ENCODE results near the gene KRTAP2-1. TPM values are rescaled to one million over a fixed set of nuclear protein-coding genes. Genes with fewer than 3 reads are reported as not detected.

The KRTAP2-1 gene
- total and polyA plus RNA-seq, 2 of the 8 experiments (the other 6 are each of a cell fraction or from before 2014, with no cell fraction given), result not detected

DNA sequence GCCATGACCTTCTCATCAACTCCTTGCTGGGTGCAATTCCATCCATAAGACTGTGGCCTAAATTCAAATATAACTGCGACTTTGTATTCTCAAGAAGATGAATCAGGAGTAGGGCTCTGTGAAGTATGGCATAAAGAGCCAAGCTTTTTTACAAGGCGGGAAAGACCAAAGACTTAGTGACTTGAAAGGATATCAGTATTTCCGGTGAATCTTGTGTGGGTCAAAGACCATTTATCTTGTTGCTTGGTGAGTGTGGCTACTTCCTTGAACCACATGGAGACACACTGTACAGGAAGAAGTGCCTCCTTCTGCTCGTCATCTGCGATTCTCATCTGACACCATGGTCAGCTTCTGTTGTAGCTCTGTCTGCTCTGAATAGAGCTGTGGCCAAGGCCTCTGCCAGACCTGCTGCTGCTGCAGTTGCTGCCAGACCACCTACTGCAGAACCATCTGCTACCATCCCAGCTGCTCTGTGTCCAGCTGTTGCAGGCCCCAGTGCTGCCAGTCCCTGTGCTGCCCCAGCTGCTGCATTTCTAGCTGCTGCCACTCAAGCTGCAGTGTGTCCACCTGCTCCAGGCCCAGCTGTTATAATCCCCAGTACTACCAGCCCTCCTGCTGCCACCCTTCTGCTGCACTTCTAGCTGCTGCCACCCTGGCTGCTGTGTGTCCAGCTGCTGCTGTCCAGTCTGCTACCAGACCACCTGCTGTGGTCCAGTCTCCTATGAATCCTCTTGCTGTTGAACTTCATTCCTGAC lies 24.7 kb upstream of the KRTAP2-1 start:
- no peak for DNase-seq (ENCODE audit: low read depth in 1 of 2, low spot score in 2 of 2)
- FAIRE-seq, result no peak
- H3K56ac ChIP-seq (replicated peaks; ENCODE audit: insufficient read length, low read depth, low read length), result no peak overlapping the region
- no peak overlapping the region for H2AK5ac ChIP-seq (ENCODE audit: low read depth, low read length)
- no peak overlapping the region for H3K18ac ChIP-seq (ENCODE audit: extremely low read depth, low read length)
- no peaks in the 10 kb centered on the region for H3K79me1 ChIP-seq (ENCODE audit: low read depth, low read length)
- 88% methylated on average over 5 of the region's 5 CpGs; no CpG with 5 or more reads in 1 of the 2 experiments for WGBS, 2 experiments (ENCODE audit: extremely low coverage in 1 of 2, insufficient coverage in 1 of 2, insufficient read length in 1 of 2, insufficient replicate concordance in 2 of 2, low coverage in 1 of 2, low lambda C conversion rate in 2 of 2, missing lambda C conversion rate in 1 of 2)
- H2BK120ac ChIP-seq (replicated peaks; ENCODE audit: low read depth, low read length), result no peak overlapping the region
- H3K9ac ChIP-seq (replicated peaks in 1 of 4; ENCODE audit: extremely low read depth in 1 of 4, low read depth in 3 of 4, low read length in 3 of 4), result no peak overlapping the region
- no peak overlapping the region for H2BK12ac ChIP-seq (ENCODE audit: low read depth, low read length)
- no peak overlapping the region for H3K23ac ChIP-seq (ENCODE audit: insufficient read length)
- no peak overlapping the region for H2BK20ac ChIP-seq (ENCODE audit: low read length)
- H3K23me2 ChIP-seq (ENCODE audit: low read depth, low read length), result no peaks in the 10 kb centered on the region
- H3K4ac ChIP-seq (replicated peaks; ENCODE audit: insufficient read length, low read depth, low read length), result no peak overlapping the region
- ChIA-PET POLR2A (ENCODE audit: partially characterized antibody) (no interaction called here), CTCF (ENCODE audit: partially characterized antibody) (interaction anchor here (0.6 kb wide), 1 partner anchor 184 kb away, joined by 3 read pairs; no protein-coding TSS in a partner anchor)
- no peaks in the 10 kb centered on the region for H3K79me2 ChIP-seq (ENCODE audit: control insufficient read depth in 1 of 2, insufficient read depth in 2 of 2, low read length in 2 of 2)
- no peak overlapping the region for H2BK5ac ChIP-seq (ENCODE audit: low read depth, low read length)
- no peak overlapping the region; the same call in 1 of the 2 replicates for H2BK15ac ChIP-seq (ENCODE audit: low read length)
- H4K20me1 ChIP-seq (replicated peaks in 1 of 2; ENCODE audit: control insufficient read depth in 1 of 2, insufficient read depth in 2 of 2, low read length in 2 of 2), result no peaks in the 10 kb centered on the region
- H4K8ac ChIP-seq (ENCODE audit: extremely low read depth, insufficient read depth, low read length), result no peak overlapping the region
- no peaks in the 10 kb centered on the region for H3K27me3 ChIP-seq (replicated peaks in 1 of 4; ENCODE audit: control insufficient read depth in 3 of 4, extremely low read depth in 1 of 4, insufficient read depth in 3 of 4, low read length in 3 of 4)
- no peaks in the 10 kb centered on the region for H3K36me3 ChIP-seq (ENCODE audit: control insufficient read depth in 2 of 4, insufficient read depth in 4 of 4, low read length in 3 of 4)
- no peak overlapping the region for H2AFZ ChIP-seq (ENCODE audit: low read length)
- H3K4me3 ChIP-seq (ENCODE audit: extremely low read depth in 1 of 4, insufficient read depth in 2 of 4, low read depth in 3 of 4, low read length in 4 of 4), result no peak overlapping the region
- no peaks in the 10 kb centered on the region for H3K4me1 ChIP-seq (replicated peaks in 1 of 4; ENCODE audit: control insufficient read depth in 3 of 4, insufficient read depth in 4 of 4, low read length in 3 of 4)
- no peak overlapping the region for H4K5ac ChIP-seq (ENCODE audit: insufficient read length, low read depth, low read length)
- no peaks in the 10 kb centered on the region for H3K9me3 ChIP-seq (ENCODE audit: insufficient read depth in 2 of 2, low read depth in 1 of 2, low read length in 1 of 2)
- H3K4me2 ChIP-seq (ENCODE audit: insufficient read depth in 1 of 2, low read depth in 2 of 2, low read length in 2 of 2), result no peak overlapping the region
- H3K14ac ChIP-seq (ENCODE audit: insufficient read length), result no peak overlapping the region
- no peak overlapping the region for H4K91ac ChIP-seq (replicated peaks; ENCODE audit: insufficient read length, low read length)
- no peak overlapping the region for H3K27ac ChIP-seq (ENCODE audit: low read depth, low read length)
- TF ChIP-seq, protein P1, sequence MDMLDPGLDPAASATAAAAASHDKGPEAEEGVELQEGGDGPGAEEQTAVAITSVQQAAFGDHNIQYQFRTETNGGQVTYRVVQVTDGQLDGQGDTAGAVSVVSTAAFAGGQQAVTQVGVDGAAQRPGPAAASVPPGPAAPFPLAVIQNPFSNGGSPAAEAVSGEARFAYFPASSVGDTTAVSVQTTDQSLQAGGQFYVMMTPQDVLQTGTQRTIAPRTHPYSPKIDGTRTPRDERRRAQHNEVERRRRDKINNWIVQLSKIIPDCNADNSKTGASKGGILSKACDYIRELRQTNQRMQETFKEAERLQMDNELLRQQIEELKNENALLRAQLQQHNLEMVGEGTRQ (IDR thresholded peaks at IDR 0.05; ENCODE audit: low read length), result no peak
- TF ChIP-seq BRCA1 (IDR thresholded peaks at IDR 0.05; ENCODE audit: low read depth, low read length) (no peak), ZNF274 (IDR thresholded peaks at IDR 0.05; ENCODE audit: borderline replicate concordance, extremely low read depth, low read length) (no peak), CEBPB (IDR thresholded peaks at IDR 0.05; ENCODE audit: low read depth, low read length) (no peak), POLR2AphosphoS5 (IDR thresholded peaks at IDR 0.05; ENCODE audit: low read depth, low read length) (no peak), FOSL1 (IDR thresholded peaks at IDR 0.05; ENCODE audit: insufficient read depth, low read depth, low read length) (no peak), CHD2 (IDR thresholded peaks at IDR 0.05; ENCODE audit: low read length) (no peak), JUND (IDR thresholded peaks at IDR 0.05; ENCODE audit: low read length) (no peak), RNF2 (IDR thresholded peaks at IDR 0.05; ENCODE audit: borderline replicate concordance, low read depth, low read length, missing control alignments, poor library complexity, severe bottlenecking) (no peak)
- TF ChIP-seq, protein P2, sequence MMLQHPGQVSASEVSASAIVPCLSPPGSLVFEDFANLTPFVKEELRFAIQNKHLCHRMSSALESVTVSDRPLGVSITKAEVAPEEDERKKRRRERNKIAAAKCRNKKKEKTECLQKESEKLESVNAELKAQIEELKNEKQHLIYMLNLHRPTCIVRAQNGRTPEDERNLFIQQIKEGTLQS (IDR thresholded peaks at IDR 0.05; ENCODE audit: insufficient read depth, low read depth, low read length), result no peak

All from H1 (cell line).